HEK293T (cell line): ENCODE measurements around the gene SH2D2A.

Experiments
- ARNT ChIP-seq: fragments of 450-650 bp; IDR thresholded peaks from 2 replicates; pipeline ENCODE4 v1.6.1; 2017; ENCODE audit warnings: mild to moderate bottlenecking
- FOXA1 ChIP-seq: fragments of 450-650 bp; IDR thresholded peaks from 2 replicates; pipeline ENCODE4 v1.6.1; 2016; ENCODE audit warnings: mild to moderate bottlenecking
- FOXK2 ChIP-seq: fragments of 450-650 bp; IDR thresholded peaks from 2 replicates; pipeline ENCODE4 v1.6.1; 2016; ENCODE audit warnings: mild to moderate bottlenecking
- FOXM1 ChIP-seq: fragments of 450-650 bp; IDR thresholded peaks from 2 replicates; pipeline ENCODE4 v1.6.1; 2017; ENCODE audit warnings: mild to moderate bottlenecking, borderline replicate concordance
- HDGF ChIP-seq: fragments of 450-650 bp; IDR thresholded peaks from 2 replicates; pipeline ENCODE4 v1.6.1; 2017; ENCODE audit warnings: antibody characterized with exemption, borderline replicate concordance
- NFRKB ChIP-seq: fragments of 450-650 bp; IDR thresholded peaks from 2 replicates; pipeline ENCODE4 v1.6.1; 2016; ENCODE audit warnings: mild to moderate bottlenecking, moderate library complexity
- SP1 ChIP-seq: fragments of 450-650 bp; IDR thresholded peaks from 2 replicates; pipeline ENCODE4 v1.6.1; 2017
- SUZ12 ChIP-seq: fragments of 450-650 bp; IDR thresholded peaks from 2 replicates; pipeline ENCODE4 v1.6.1; 2016; ENCODE audit warnings: mild to moderate bottlenecking
- ZNF384 ChIP-seq: fragments of 450-650 bp; IDR thresholded peaks from 2 replicates; pipeline ENCODE4 v1.6.1; 2016

DNA sequence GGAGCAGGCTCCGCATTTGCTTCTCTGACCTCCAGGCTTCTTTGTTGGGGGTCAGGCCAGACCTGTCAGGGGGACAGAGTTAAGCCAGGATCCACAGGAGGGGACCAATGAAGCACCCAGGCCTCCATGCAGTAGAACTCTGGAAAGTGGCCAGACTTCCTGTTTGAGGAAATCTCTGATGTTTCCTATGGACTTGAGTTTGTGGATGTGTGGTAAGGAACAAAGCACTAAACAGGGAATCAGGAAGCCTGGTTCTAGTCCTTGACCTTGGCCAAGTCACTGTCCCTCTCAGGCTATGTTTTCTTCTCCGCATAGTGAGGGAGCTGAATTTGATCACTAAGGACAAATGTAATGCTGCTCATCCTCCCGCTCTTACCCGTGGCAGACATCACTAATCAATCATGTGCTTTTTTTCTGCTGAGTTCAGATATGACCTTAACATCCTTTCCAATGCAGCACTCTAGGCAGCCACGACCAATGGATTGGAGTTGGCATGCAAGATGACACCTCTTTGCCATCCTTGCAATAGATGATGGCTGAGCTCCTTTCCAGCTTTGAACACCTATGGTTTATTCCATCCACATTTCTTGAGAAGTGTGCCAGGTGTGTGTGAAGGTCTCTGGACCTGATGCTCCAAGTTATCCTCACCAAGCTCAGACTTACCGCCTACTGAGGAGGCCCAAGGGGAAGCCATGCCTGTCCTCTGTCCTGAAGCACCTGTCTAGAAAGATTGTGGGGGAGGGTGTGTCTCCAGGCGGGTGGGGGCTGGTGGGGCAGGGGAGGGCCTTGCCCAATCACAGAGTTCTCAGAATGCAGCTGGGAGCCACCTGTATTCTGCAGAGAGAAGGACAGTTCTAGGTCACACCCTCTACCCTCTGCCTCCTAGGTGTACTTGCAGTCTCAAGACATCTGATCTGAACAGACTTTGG, 9.9 kb downstream of the SH2D2A start:
- no peak for TF ChIP-seq FOXM1
- TF ChIP-seq SP1 = no peak
- TF ChIP-seq FOXA1 = no peak
- TF ChIP-seq NFRKB = no peak
- TF ChIP-seq ARNT = no peak
- TF ChIP-seq HDGF = no peak
- TF ChIP-seq SUZ12 = no peak
- TF ChIP-seq ZNF384 = no peak
- no peak for TF ChIP-seq FOXK2
